K562 (cell line): Measurements from ENCODE around the gene BRSK1. TPM values are rescaled to one million over a fixed set of nuclear protein-coding genes. Genes with fewer than 3 reads are reported as not detected.
A peak's percentile ranks its signal among the peaks of the same experiment; 100 is the strongest.

Experiments used
- CBFA2T2 ChIP-seq: fragments of 450-650 bp; conservative IDR thresholded peaks from 2 replicates; pipeline ENCODE4 v1.6.1; 2017; ENCODE audit warnings: mild to moderate bottlenecking
- ETV1 ChIP-seq: fragments of 450-650 bp; conservative IDR thresholded peaks from 2 replicates; pipeline ENCODE4 v1.6.1; 2016; ENCODE audit warnings: missing genetic modification characterization, control low read depth, low read depth, missing compliant biosample characterization
- GABPB1 ChIP-seq: sonication (generic); formaldehyde crosslinking; IDR thresholded peaks from 2 replicates; pipeline ENCODE4 v1.8.0; 2022; ENCODE audit warnings: mild to moderate bottlenecking, missing genetic modification reagents
- GTF2A2 ChIP-seq: IDR thresholded peaks from 2 replicates; pipeline ENCODE4 v1.6.1; 2016; ENCODE audit warnings: mild to moderate bottlenecking, missing genetic modification characterization, missing compliant biosample characterization
- LARP7 ChIP-seq: fragments of 450-650 bp; IDR thresholded peaks from 2 replicates; pipeline ENCODE4 v1.6.1; 2016
- MNT ChIP-seq, 2 experiments: fragments of 450-650 bp; conservative IDR thresholded peaks; 2 replicates each; pipeline ENCODE4 v1.6.1; 2017; ENCODE audit warnings: mild to moderate bottlenecking in 2 of 2, moderate library complexity in 2 of 2
- NR2F6 ChIP-seq: fragments of 450-650 bp; formaldehyde crosslinking; IDR thresholded peaks from 2 replicates; pipeline ENCODE4 v1.4.0; 2020; ENCODE audit warnings: mild to moderate bottlenecking
- PHB2 ChIP-seq: fragments of 450-650 bp; IDR thresholded peaks from 2 replicates; pipeline ENCODE4 v1.6.1; 2017; ENCODE audit warnings: low read depth
- PML ChIP-seq: IDR thresholded peaks from 2 replicates; pipeline ENCODE4 v1.6.1; 2012; ENCODE audit warnings: low read length, inconsistent platforms
- PTBP1 ChIP-seq: fragments of 200-400 bp; formaldehyde crosslinking; IDR thresholded peaks from 2 replicates; pipeline ENCODE4 v1.6.1; 2017; ENCODE audit warnings: low read depth, low read length
- RHOXF2B ChIP-seq: fragments of 250-450 bp; sonication (Bioruptor Pico); conservative IDR thresholded peaks from 2 replicates; pipeline ENCODE4 v1.5.1; 2021
- SREBF2 ChIP-seq: sonication (generic); formaldehyde crosslinking; IDR thresholded peaks from 2 replicates; pipeline ENCODE4 v1.4.0; 2020; ENCODE audit warnings: mild to moderate bottlenecking, missing genetic modification reagents
- TCF3 ChIP-seq: sonication (generic); formaldehyde crosslinking; IDR thresholded peaks from 2 replicates; pipeline ENCODE4 v1.4.0; 2020; ENCODE audit warnings: mild to moderate bottlenecking, missing genetic modification reagents
- TRIM28 ChIP-seq: fragments of 450-650 bp; IDR thresholded peaks from 2 replicates; pipeline ENCODE4 v1.6.1; 2017
- YY1 ChIP-seq, 3 experiments: IDR thresholded peaks; 2 replicates each; pipeline ENCODE4 v1.6.1; 2011; ENCODE audit warnings: low read length in 2 of 3, mild to moderate bottlenecking in 2 of 3, moderate library complexity in 2 of 3, borderline replicate concordance in 1 of 3, control low read depth in 1 of 3, low read depth in 1 of 3; ENCODE audit not compliant: insufficient read depth in 3 of 3, insufficient replicate concordance in 2 of 3, control insufficient read depth in 1 of 3, insufficient read length in 1 of 3; ENCODE audit errors: extremely low read depth in 1 of 3
- ZBTB17 ChIP-seq: fragments of 450-650 bp; formaldehyde crosslinking; IDR thresholded peaks from 2 replicates; pipeline ENCODE4 v1.4.0; 2020; ENCODE audit warnings: mild to moderate bottlenecking
- ZFP1 ChIP-seq: fragments of 450-650 bp; formaldehyde crosslinking; IDR thresholded peaks from 2 replicates; pipeline ENCODE4 v1.4.0; 2020; ENCODE audit warnings: mild to moderate bottlenecking, mixed read lengths
- ZNF174 ChIP-seq: fragments of 250-450 bp; sonication (Bioruptor Pico); IDR thresholded peaks from 2 replicates; pipeline ENCODE4 v1.4.0; 2020; ENCODE audit warnings: mild to moderate bottlenecking
- ZNF431 ChIP-seq: sonication (generic); formaldehyde crosslinking; IDR thresholded peaks from 2 replicates; pipeline ENCODE4 v1.8.0; 2022; ENCODE audit warnings: mild to moderate bottlenecking, missing genetic modification reagents
- ZNF449 ChIP-seq: fragments of 250-450 bp; sonication (Bioruptor Pico); IDR thresholded peaks from 2 replicates; pipeline ENCODE4 v1.8.0; 2022; ENCODE audit warnings: moderate library complexity, mild to moderate bottlenecking, inconsistent platforms
- ZNF518B ChIP-seq: fragments of 250-450 bp; sonication (Bioruptor Pico); IDR thresholded peaks from 2 replicates; pipeline ENCODE4 v1.5.0; 2021; ENCODE audit warnings: mild to moderate bottlenecking, moderate library complexity
- ZNF668 ChIP-seq: fragments of 250-450 bp; sonication (Bioruptor Pico); IDR thresholded peaks from 2 replicates; pipeline ENCODE4 v1.8.0; 2022; ENCODE audit warnings: mild to moderate bottlenecking, inconsistent platforms
- ZNF76 ChIP-seq: fragments of 250-450 bp; sonication (Bioruptor Pico); IDR thresholded peaks from 2 replicates; pipeline ENCODE4 v1.4.0; 2020; ENCODE audit warnings: mild to moderate bottlenecking, moderate library complexity, borderline replicate concordance
- polyA plus RNA-seq, 8 experiments: library from polyadenylated mRNA; depleted of rRNA in 4 of 8; stranded (reverse) in 5 of 8; unstranded in 3 of 8; fragments of >200 nt; fragmentation: Nextera tagmentation in 2 of 8; fragmentation: Illumina TruSeq in 1 of 8; extraction: Ambion mirVana in 2 of 8; extraction: Trizol in 1 of 8; gene quantifications; 2 replicates each; pipeline versions ENCODE4 v1.2.1 to v1.2.3, GENCODE V29; 2011 to 2014; ENCODE audit warnings: inconsistent platforms in 1 of 8, missing spikeins in 1 of 8
- total RNA-seq, 7 experiments: library from RNA; depleted of rRNA in 6 of 7; stranded (reverse); fragments of >200 nt in 6 of 7; fragmentation: Illumina TruSeq in 2 of 7; extraction: Trizol in 2 of 7; gene quantifications; 2 replicates each; pipeline versions ENCODE4 v1.2.1 to v1.2.3, GENCODE V29; 2011 to 2021; ENCODE audit warnings: low replicate concordance in 1 of 7

BRSK1 gene
- total and polyA plus RNA-seq, 9 of the 15 experiments (the other 6 are each of a cell fraction or from before 2014, with no cell fraction given): 1.7 to 9.3 (median 3.8) TPM; not detected in 2

GRCh38 chr19:55279770-55280643 is 3.8 kb upstream of the BRSK1 start, which contains the start of gene HSPBP1 (continued):
- TF ChIP-seq LARP7 (0 out of 2 replicates have a peak, but pooled peaks have one; percentile 36), GABPB1 (peak; percentile 98), CBFA2T2 (no peak), ZNF449 (CRISPR knock-in tag) (no peak), NR2F6 (CRISPR knock-in tag) (no peak), ZNF431 (CRISPR knock-in tag) (no peak), PHB2 (peak; percentile 36; the same call in 1 of the 2 replicates), RHOXF2B (CRISPR knock-in tag) (no peak), ZBTB17 (CRISPR knock-in tag) (no peak), PML (0 out of 2 replicates have a peak, but pooled peaks have one; percentile 16), ZNF668 (no peak), ETV1 (peak; percentile 75), PTBP1 (no peak), ZNF174 (CRISPR knock-in tag) (no peak), ZFP1 (CRISPR knock-in tag) (no peak), ZNF518B (CRISPR knock-in tag) (no peak), GTF2A2 (tag) (no peak), MNT (conservative IDR thresholded peaks at IDR 0.05) (peak; percentile 74 to 89), SREBF2 (CRISPR knock-in tag) (no peak), YY1 (IDR thresholded peaks at IDR 0.05; ENCODE audit: borderline replicate concordance in 1 of 3, control insufficient read depth in 1 of 3, extremely low read depth in 1 of 3, insufficient read depth in 3 of 3, insufficient read length in 1 of 3, insufficient replicate concordance in 2 of 3, low read depth in 1 of 3, low read length in 2 of 3) (peak; percentile 96 to 99 (median 98)), TCF3 (no peak), ZNF76 (CRISPR knock-in tag) (no peak), TRIM28 (peak; percentile 51; the same call in 1 of the 2 replicates)
